CMK (cell line): Measurements from ENCODE around the gene CHRNB1.

ENCODE experiments used
- DNase-seq: peaks from one replicate; pipeline ENCODE4 v3.0.0-alpha.2; 2010; ENCODE audit warnings: low read depth

Gene CHRNB1

GRCh38 chr17:7438656-7439460 is 6.0 kb upstream of the CHRNB1 start:
- DNase-seq: no peak

- DNase-seq: no peak
Observed at GRCh38 chr17:7439462-7440112, 5.3 kb upstream of the CHRNB1 start, which contains the start of gene FGF11. Gene FGF11, plus strand, starts transcription at chr17:7439512. Its CDS starts 109 bp downstream, at chr17:7439621.

- DNase-seq: no peak
Observed at GRCh38 chr17:7440113-7440833, 4.6 kb upstream of the CHRNB1 start.

GRCh38 chr17:7440834-7441195 is 4.0 kb upstream of the CHRNB1 start:
- no peak for DNase-seq

- DNase-seq: no peak
Observed at GRCh38 chr17:7441266-7441665, 3.6 kb upstream of the CHRNB1 start.

- no peak for DNase-seq
Observed at GRCh38 chr17:7442142-7442541, 2.7 kb upstream of the CHRNB1 start.

GRCh38 chr17:7443499-7444485 is 1.1 kb upstream of the CHRNB1 start:
- DNase-seq: no peak

GRCh38 chr17:7445619-7445968 is 733 bp downstream of the CHRNB1 start:
- DNase-seq: no peak

- no peak for DNase-seq
Observed at GRCh38 chr17:7448461-7448860, 3.6 kb downstream of the CHRNB1 start.

GRCh38 chr17:7459961-7460545 is 15.2 kb downstream of the CHRNB1 start:
- DNase-seq: no peak

GRCh38 chr17:7460850-7461660 is 16.2 kb downstream of the CHRNB1 start:
- DNase-seq: no peak

GRCh38 chr17:7462474-7463371 is 17.9 kb downstream of the CHRNB1 start:
- no peak for DNase-seq

GRCh38 chr17:7463372-7463846 is 18.5 kb downstream of the CHRNB1 start:
- no peak for DNase-seq

GRCh38 chr17:7464081-7464480 is 19.2 kb downstream of the CHRNB1 start:
- no peak for DNase-seq

GRCh38 chr17:7465597-7466275 is 20.9 kb downstream of the CHRNB1 start:
- DNase-seq: no peak

GRCh38 chr17:7466318-7466638 is 21.4 kb downstream of the CHRNB1 start:
- DNase-seq: no peak

- DNase-seq: no peak
Observed at GRCh38 chr17:7466639-7467341, 21.9 kb downstream of the CHRNB1 start.

- no peak for DNase-seq
Observed at GRCh38 chr17:7467498-7467897, 22.6 kb downstream of the CHRNB1 start.
